IMR-90 (cell line): Measurements from ENCODE around the gene SOX5. TPM values are rescaled to one million over a fixed set of nuclear protein-coding genes. Genes with fewer than 3 reads are reported as not detected.

Experiments used
- ATAC-seq: fragments of 200-7000 bp; cut with Tn5 transposase; 2 replicates; pipeline ENCODE4 v1.9.1; 2020; ENCODE audit warnings: low read depth, mild to moderate bottlenecking, moderate library complexity
- BruUV-seq: library from RNA; stranded (reverse); fragments of 400-500 nt; replicated peaks from 2 replicates; lab custom pipeline; 2021; lab: Mats Ljungman, UMichigan
- CTCF ChIA-PET: fragments of 300-600 bp; formaldehyde crosslinking; extraction: SDS; loops from one replicate; lab custom pipeline; 2021; ENCODE audit warnings: antibody characterized with exemption; lab: Yijun Ruan, JAX
- POLR2A ChIA-PET: fragments of 300-600 bp; sonication (Branson Sonifier 250); formaldehyde crosslinking; loops from one replicate; lab custom pipeline; 2022; ENCODE audit warnings: antibody characterized with exemption; ENCODE audit not compliant: unreplicated experiment; lab: Charles Lee
- DNase-seq: peaks from one replicate; pipeline ENCODE4 v3.0.0; 2013
- H2AFZ ChIP-seq: replicated peaks from 2 replicates; pipeline ENCODE3; 2013; ENCODE audit warnings: low read length, mild to moderate bottlenecking; ENCODE audit not compliant: poor library complexity
- H2AK5ac ChIP-seq: 2 replicates; pipeline ENCODE4 v1.6.1; 2013; ENCODE audit warnings: low read depth, low read length, inconsistent platforms
- H2AK9ac ChIP-seq: replicated peaks from 2 replicates; pipeline ENCODE3; 2013; ENCODE audit warnings: mild to moderate bottlenecking, low read depth, low read length, moderate library complexity; ENCODE audit not compliant: poor library complexity
- H2BK120ac ChIP-seq: 2 replicates; pipeline ENCODE4 v1.6.1; 2013; ENCODE audit warnings: low read depth, low read length, inconsistent platforms
- H2BK15ac ChIP-seq: 3 replicates; pipeline ENCODE4 v1.6.1; 2013; ENCODE audit warnings: low read depth, low read length, inconsistent platforms
- H2BK20ac ChIP-seq: 2 replicates; pipeline ENCODE4 v1.6.1; 2013; ENCODE audit warnings: low read depth, mild to moderate bottlenecking, inconsistent platforms, low read length, moderate library complexity
- H2BK5ac ChIP-seq: 2 replicates; pipeline ENCODE4 v1.6.1; 2013; ENCODE audit warnings: mild to moderate bottlenecking, low read depth, low read length, inconsistent platforms; ENCODE audit not compliant: poor library complexity, severe bottlenecking
- H3K14ac ChIP-seq: replicated peaks from 2 replicates; pipeline ENCODE4 v1.6.1; 2013; ENCODE audit warnings: low read depth, low read length, inconsistent platforms
- H3K18ac ChIP-seq: 2 replicates; pipeline ENCODE4 v1.6.1; 2013; ENCODE audit warnings: low read depth, low read length, control low read depth
- H3K23ac ChIP-seq: 2 replicates; pipeline ENCODE4 v1.6.1; 2013; ENCODE audit warnings: low read depth, low read length, inconsistent platforms
- H3K27ac ChIP-seq: 2 replicates; pipeline ENCODE4 v1.5.1; 2013; ENCODE audit warnings: mild to moderate bottlenecking, control low read depth, low read length; ENCODE audit not compliant: insufficient read depth
- H3K27me3 ChIP-seq: 2 replicates; pipeline ENCODE4 v1.6.1; 2013; ENCODE audit warnings: low read length; ENCODE audit not compliant: control insufficient read depth, insufficient read depth
- H3K36me3 ChIP-seq: 2 replicates; pipeline ENCODE4 v1.6.1; 2013; ENCODE audit warnings: low read length, mixed read lengths; ENCODE audit not compliant: control insufficient read depth, insufficient read depth
- H3K4ac ChIP-seq: 2 replicates; pipeline ENCODE4 v1.6.1; 2013; ENCODE audit warnings: low read depth, low read length, inconsistent platforms
- H3K4me1 ChIP-seq: 2 replicates; pipeline ENCODE4 v1.6.1; 2013; ENCODE audit warnings: low read length, mixed read lengths; ENCODE audit not compliant: control insufficient read depth, insufficient read depth
- H3K4me2 ChIP-seq: 2 replicates; pipeline ENCODE4 v1.6.1; 2013; ENCODE audit warnings: low read depth, mild to moderate bottlenecking, control low read depth, low read length, moderate library complexity
- H3K4me3 ChIP-seq: 2 replicates; pipeline ENCODE4 v1.5.1; 2013; ENCODE audit warnings: low read depth, mild to moderate bottlenecking, control low read depth, low read length, moderate library complexity; ENCODE audit not compliant: insufficient read depth
- H3K56ac ChIP-seq: 2 replicates; pipeline ENCODE4 v1.6.1; 2013; ENCODE audit warnings: low read length, inconsistent platforms; ENCODE audit not compliant: insufficient read depth; ENCODE audit errors: extremely low read depth
- H3K79me1 ChIP-seq, 2 experiments: 2 replicates each; pipeline ENCODE4 v1.6.1; 2013; ENCODE audit warnings: low read length in 2 of 2, inconsistent platforms in 1 of 2, low read depth in 1 of 2
- H3K9ac ChIP-seq: 2 replicates; pipeline ENCODE4 v1.6.1; 2013; ENCODE audit warnings: low read depth, low read length, control low read depth
- H3K9me1 ChIP-seq: 2 replicates; pipeline ENCODE4 v1.6.1; 2013; ENCODE audit warnings: low read length, inconsistent platforms; ENCODE audit not compliant: insufficient read depth
- H3K9me3 ChIP-seq: 2 replicates; pipeline ENCODE4 v1.6.1; 2013; ENCODE audit warnings: low read length; ENCODE audit not compliant: control insufficient read depth, insufficient read depth
- H4K20me1 ChIP-seq: 2 replicates; pipeline ENCODE4 v1.6.1; 2013; ENCODE audit warnings: low read length, inconsistent platforms; ENCODE audit not compliant: insufficient read depth
- H4K5ac ChIP-seq: 2 replicates; pipeline ENCODE4 v1.6.1; 2013; ENCODE audit warnings: mild to moderate bottlenecking, low read depth, low read length, control low read depth
- H4K8ac ChIP-seq, 2 experiments: 2 replicates each; pipeline ENCODE4 v1.6.1; 2013; ENCODE audit warnings: low read depth in 2 of 2, low read length in 2 of 2, control low read depth in 1 of 2, inconsistent platforms in 1 of 2
- H4K91ac ChIP-seq: 2 replicates; pipeline ENCODE4 v1.6.1; 2013; ENCODE audit warnings: low read depth, low read length, inconsistent platforms; ENCODE audit not compliant: insufficient read depth
- CHD1 ChIP-seq: IDR thresholded peaks from 2 replicates; pipeline ENCODE4 v1.6.1; 2012; ENCODE audit warnings: low read depth, low read length, improper control_type of control experiment
- MAZ ChIP-seq: IDR thresholded peaks from 2 replicates; pipeline ENCODE4 v1.6.1; 2012; ENCODE audit warnings: low read depth, mild to moderate bottlenecking, low read length, improper control_type of control experiment, moderate library complexity, borderline replicate concordance
- POLR2A ChIP-seq: IDR thresholded peaks from 2 replicates; pipeline ENCODE4 v1.6.1; 2012; ENCODE audit warnings: mild to moderate bottlenecking, low read depth, low read length
- RAD21 ChIP-seq: IDR thresholded peaks from 2 replicates; pipeline ENCODE4 v1.6.1; 2012; ENCODE audit warnings: low read length, improper control_type of control experiment
- SMC3 ChIP-seq: fragments of 150-350 bp; IDR thresholded peaks from 2 replicates; pipeline ENCODE4 v1.6.1; 2016; ENCODE audit warnings: low read depth, mild to moderate bottlenecking, antibody characterized with exemption, low read length, moderate library complexity
- WGBS, 2 experiments: methylation state at CpG; one replicate each; pipeline versions ENCODE4 v1.1.5 to v1.1.7; 2013; ENCODE audit warnings: missing lambda C conversion rate in 2 of 2; ENCODE audit not compliant: insufficient read length in 1 of 2; ENCODE audit errors: extremely low coverage in 2 of 2; 5-methylcytosine and 5-hydroxymethylcytosine counted together
- dilution Hi-C: fragments of 300-500 bp; cut with HindIII; formaldehyde crosslinking; loops from one replicate; pipeline ENCODE4 v1.14.3; 2018; ENCODE audit warnings: low sequenced_read_pairs; ENCODE audit not compliant: unreplicated experiment
- in situ Hi-C: fragments of 300-500 bp; cut with MboI; formaldehyde crosslinking; loops from 3 replicates; pipeline ENCODE4 v1.14.3; 2019; ENCODE audit warnings: low sequenced_read_pairs, inconsistent platforms, mixed read lengths
- intact Hi-C: fragments of 100-400 bp; cut with micrococcal nuclease; formaldehyde crosslinking; loops from 2 replicates; pipeline ENCODE4 v1.10.0; 2022
- polyA plus RNA-seq, 3 experiments: library from polyadenylated mRNA; depleted of rRNA; stranded (reverse); fragments of >200 nt; gene quantifications; 2 replicates each; pipeline ENCODE4 v1.2.3, GENCODE V29; 2012; ENCODE audit warnings: low replicate concordance in 1 of 3
- total RNA-seq: library from RNA; depleted of rRNA; stranded (reverse); fragments of >200 nt; gene quantifications from 2 replicates; pipeline ENCODE4 v1.2.3, GENCODE V29; 2012
- TF ChIP-seq, protein P1 (sequence below): fragments of 150-350 bp; IDR thresholded peaks from 2 replicates; pipeline ENCODE4 v1.6.1; 2017; ENCODE audit warnings: mild to moderate bottlenecking, antibody characterized with exemption, low read length, low read depth

The SOX5 gene
- total and polyA plus RNA-seq, 2 of the 4 experiments (the other 2 are of a cell fraction): 1.1 to 13.1 TPM

DNA sequence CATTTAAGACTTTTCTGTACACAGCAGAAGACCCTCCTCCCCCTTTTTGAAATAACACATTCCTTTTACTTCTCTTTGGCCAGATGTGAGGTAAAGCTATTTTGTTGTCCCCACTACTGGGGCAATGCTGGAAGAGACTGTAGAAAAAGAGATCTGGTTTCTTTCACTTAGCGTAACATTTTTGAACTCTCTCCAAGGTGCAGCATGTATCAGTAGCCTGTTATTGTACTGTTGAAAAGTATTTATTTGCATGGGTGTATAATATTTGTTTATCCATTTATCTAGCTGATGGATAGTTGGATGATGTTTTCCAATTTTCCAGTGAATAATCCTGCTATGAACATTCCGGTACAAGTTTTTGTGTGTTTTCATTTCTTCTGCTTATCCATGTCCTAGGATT is 335.2 kb downstream of the SOX5 start:
- no peaks in the 10 kb centered on the region for H4K20me1 ChIP-seq
- no peaks in the 10 kb centered on the region for H3K4me1 ChIP-seq
- in situ Hi-C loops (no loop called here), dilution Hi-C loops (no loop called here), intact Hi-C loops (no loop called here)
- no peak overlapping the region for H4K8ac ChIP-seq
- TF ChIP-seq POLR2A (no peak), CHD1 (no peak), SMC3 (no peak), RAD21 (no peak), MAZ (no peak)
- TF ChIP-seq, protein P1, sequence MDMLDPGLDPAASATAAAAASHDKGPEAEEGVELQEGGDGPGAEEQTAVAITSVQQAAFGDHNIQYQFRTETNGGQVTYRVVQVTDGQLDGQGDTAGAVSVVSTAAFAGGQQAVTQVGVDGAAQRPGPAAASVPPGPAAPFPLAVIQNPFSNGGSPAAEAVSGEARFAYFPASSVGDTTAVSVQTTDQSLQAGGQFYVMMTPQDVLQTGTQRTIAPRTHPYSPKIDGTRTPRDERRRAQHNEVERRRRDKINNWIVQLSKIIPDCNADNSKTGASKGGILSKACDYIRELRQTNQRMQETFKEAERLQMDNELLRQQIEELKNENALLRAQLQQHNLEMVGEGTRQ: no peak
- H2AFZ ChIP-seq: no peak overlapping the region
- H3K27ac ChIP-seq: no peak overlapping the region
- H3K9me3 ChIP-seq: no peaks in the 10 kb centered on the region
- H3K27me3 ChIP-seq: no peaks in the 10 kb centered on the region
- H2AK5ac ChIP-seq: no peak overlapping the region
- H2BK5ac ChIP-seq: no peak overlapping the region
- no peak overlapping the region for H3K14ac ChIP-seq
- WGBS, 2 experiments: no CpG with 5 or more reads among the region's 2 CpGs
- no peaks in the 10 kb centered on the region for H3K79me1 ChIP-seq
- H3K56ac ChIP-seq: no peak overlapping the region
- BruUV-seq: no TSS peak
- peaks cover 2% of the 10 kb centered on the region; the same call in 1 of the 2 replicates for H3K9me1 ChIP-seq
- POLR2A ChIA-PET: no interaction called here
- H2BK20ac ChIP-seq: no peak overlapping the region
- no peak overlapping the region for H2AK9ac ChIP-seq
- no peak overlapping the region for H3K9ac ChIP-seq
- H2BK120ac ChIP-seq: no peak overlapping the region
- H3K4me3 ChIP-seq: no peak overlapping the region
- no peak overlapping the region for H4K5ac ChIP-seq
- no peak overlapping the region for H3K23ac ChIP-seq
- DNase-seq: no peak
- CTCF ChIA-PET: no interaction called here
- H2BK15ac ChIP-seq: no peak overlapping the region
- ATAC-seq: no peak
- H3K4ac ChIP-seq: no peak overlapping the region
- no peak overlapping the region for H3K18ac ChIP-seq
- H3K4me2 ChIP-seq: no peak overlapping the region
- no peak overlapping the region for H4K91ac ChIP-seq
- H3K36me3 ChIP-seq: no peaks in the 10 kb centered on the region
